Neural progenitor cell (in vitro differentiated cells): ENCODE measurements around the gene PRKCI. TPM values are rescaled to one million over a fixed set of nuclear protein-coding genes. Genes with fewer than 3 reads are reported as not detected.

Experiments
- DNase-seq: peaks from one replicate; pipeline ENCODE4 v3.0.0-alpha.2; 2016; ENCODE audit warnings: low spot score
- H2AFZ ChIP-seq: fragments of 200-600 bp; sonication (generic); replicated peaks from 2 replicates; pipeline ENCODE4 v1.6.1; 2016; ENCODE audit warnings: antibody characterized with exemption
- H3F3A ChIP-seq: fragments of 200-600 bp; sonication (generic); 2 replicates; pipeline ENCODE4 v1.6.1; 2016; ENCODE audit warnings: antibody characterized with exemption, low read depth
- H3K27ac ChIP-seq: fragments of 200-600 bp; sonication (generic); 2 replicates; pipeline ENCODE4 v1.5.1; 2016; ENCODE audit warnings: mild to moderate bottlenecking
- H3K27me3 ChIP-seq: fragments of 200-600 bp; sonication (generic); 2 replicates; pipeline ENCODE4 v1.6.1; 2016; ENCODE audit warnings: mild to moderate bottlenecking, moderate library complexity
- H3K36me3 ChIP-seq: fragments of 200-600 bp; sonication (generic); 2 replicates; pipeline ENCODE4 v1.5.1; 2016
- H3K4me1 ChIP-seq: fragments of 200-600 bp; sonication (generic); 2 replicates; pipeline ENCODE4 v1.6.1; 2016; ENCODE audit warnings: mixed run types
- H3K4me2 ChIP-seq: fragments of 200-600 bp; sonication (generic); 2 replicates; pipeline ENCODE4 v1.6.1; 2016
- H3K4me3 ChIP-seq: fragments of 200-600 bp; sonication (generic); 2 replicates; pipeline ENCODE4 v1.5.1; 2016
- H3K79me2 ChIP-seq: fragments of 200-600 bp; sonication (generic); 2 replicates; pipeline ENCODE4 v1.6.1; 2016; ENCODE audit warnings: low read depth
- H3K9ac ChIP-seq: fragments of 200-600 bp; sonication (generic); 2 replicates; pipeline ENCODE4 v1.6.1; 2016
- H3K9me3 ChIP-seq: fragments of 200-600 bp; sonication (generic); 2 replicates; pipeline ENCODE4 v1.5.1; 2016; ENCODE audit warnings: low read depth
- H4K20me1 ChIP-seq: fragments of 200-600 bp; sonication (generic); 2 replicates; pipeline ENCODE4 v1.6.1; 2016; ENCODE audit warnings: low read depth
- H3K27ac Mint-ChIP-seq: 3 replicates; pipeline ENCODE4 v1.8.0; 2021; ENCODE audit warnings: mixed read lengths
- H3K27me3 Mint-ChIP-seq: 2 replicates; pipeline ENCODE4 v1.8.0; 2022; ENCODE audit warnings: low read depth, mild to moderate bottlenecking, inconsistent platforms, moderate library complexity, mixed read lengths; ENCODE audit not compliant: insufficient read depth
- H3K36me3 Mint-ChIP-seq: 3 replicates; pipeline ENCODE4 v1.8.0; 2021; ENCODE audit warnings: mixed read lengths
- H3K4me1 Mint-ChIP-seq: 3 replicates; pipeline ENCODE4 v1.8.0; 2021; ENCODE audit warnings: mixed read lengths
- H3K4me3 Mint-ChIP-seq: 3 replicates; pipeline ENCODE4 v1.8.0; 2021; ENCODE audit warnings: mild to moderate bottlenecking, moderate library complexity, mixed read lengths
- H3K9me3 Mint-ChIP-seq: 3 replicates; pipeline ENCODE4 v1.8.0; 2020; ENCODE audit warnings: mixed read lengths
- EZH2 ChIP-seq: fragments of 200-600 bp; sonication (generic); IDR thresholded peaks from 2 replicates; pipeline ENCODE4 v1.6.1; 2017; ENCODE audit warnings: antibody characterized with exemption, mild to moderate bottlenecking, moderate library complexity
- EZH2phosphoT487 ChIP-seq: fragments of 200-600 bp; sonication (generic); IDR thresholded peaks from 2 replicates; pipeline ENCODE4 v1.6.1; 2017; ENCODE audit warnings: antibody characterized with exemption
- total RNA-seq: library from RNA; depleted of rRNA; stranded (reverse); fragments of >200 nt; gene quantifications from 2 replicates; pipeline ENCODE4 v1.2.3, GENCODE V29; 2015; ENCODE audit warnings: low replicate concordance
- TF ChIP-seq, protein P1 (sequence below): fragments of 200-600 bp; sonication (generic); IDR thresholded peaks from 2 replicates; pipeline ENCODE4 v1.5.1; 2017; ENCODE audit warnings: antibody characterized with exemption, mild to moderate bottlenecking

Gene PRKCI
- total RNA-seq, 1 donor from 2014 or later: 87.8 TPM

DNA sequence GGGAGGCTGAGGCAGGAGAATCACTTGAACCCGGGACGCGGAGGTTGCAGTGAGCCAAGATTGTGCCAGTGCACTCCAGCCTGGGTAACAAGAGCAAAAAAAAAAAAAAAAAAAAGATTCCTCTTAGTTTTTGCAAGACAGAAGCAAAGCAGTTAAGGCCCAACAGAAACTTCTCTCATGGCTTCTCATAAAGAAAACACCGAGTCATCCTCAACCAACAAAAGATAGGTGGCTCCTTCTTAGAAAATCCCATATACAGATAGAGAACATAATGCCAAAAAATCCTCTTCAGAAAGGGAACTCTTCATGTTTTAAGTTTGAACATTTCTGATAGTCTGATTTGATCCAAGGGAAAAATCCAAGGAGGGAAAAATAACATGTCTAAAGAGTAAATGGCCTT lies 122.7 kb downstream of the PRKCI start:
- Histone ChIP-seq H3K27ac (no peak overlapping the region), H3K9me3 (no peaks in the 10 kb centered on the region), H2AFZ (no peak overlapping the region), H3K4me2 (no peak overlapping the region), H4K20me1 (no peaks in the 10 kb centered on the region), H3K4me3 (no peak overlapping the region), H3F3A (no peaks in the 10 kb centered on the region), H3K4me1 (no peaks in the 10 kb centered on the region), H3K27me3 (no peaks in the 10 kb centered on the region), H3K36me3 (no peaks in the 10 kb centered on the region), H3K79me2 (no peaks in the 10 kb centered on the region), H3K9ac (no peak overlapping the region)
- TF ChIP-seq EZH2phosphoT487 (no peak), EZH2 (no peak)
- TF ChIP-seq, protein P1, sequence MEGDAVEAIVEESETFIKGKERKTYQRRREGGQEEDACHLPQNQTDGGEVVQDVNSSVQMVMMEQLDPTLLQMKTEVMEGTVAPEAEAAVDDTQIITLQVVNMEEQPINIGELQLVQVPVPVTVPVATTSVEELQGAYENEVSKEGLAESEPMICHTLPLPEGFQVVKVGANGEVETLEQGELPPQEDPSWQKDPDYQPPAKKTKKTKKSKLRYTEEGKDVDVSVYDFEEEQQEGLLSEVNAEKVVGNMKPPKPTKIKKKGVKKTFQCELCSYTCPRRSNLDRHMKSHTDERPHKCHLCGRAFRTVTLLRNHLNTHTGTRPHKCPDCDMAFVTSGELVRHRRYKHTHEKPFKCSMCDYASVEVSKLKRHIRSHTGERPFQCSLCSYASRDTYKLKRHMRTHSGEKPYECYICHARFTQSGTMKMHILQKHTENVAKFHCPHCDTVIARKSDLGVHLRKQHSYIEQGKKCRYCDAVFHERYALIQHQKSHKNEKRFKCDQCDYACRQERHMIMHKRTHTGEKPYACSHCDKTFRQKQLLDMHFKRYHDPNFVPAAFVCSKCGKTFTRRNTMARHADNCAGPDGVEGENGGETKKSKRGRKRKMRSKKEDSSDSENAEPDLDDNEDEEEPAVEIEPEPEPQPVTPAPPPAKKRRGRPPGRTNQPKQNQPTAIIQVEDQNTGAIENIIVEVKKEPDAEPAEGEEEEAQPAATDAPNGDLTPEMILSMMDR: no peak
- Mint-ChIP-seq H3K4me1 (no peaks in the 10 kb centered on the region), H3K27ac (no peak overlapping the region), H3K36me3 (no peaks in the 10 kb centered on the region), H3K4me3 (no peak overlapping the region), H3K27me3 (peaks cover 2% of the 10 kb centered on the region), H3K9me3 (peaks cover 26% of the 10 kb centered on the region)
- no peak for DNase-seq

DNA sequence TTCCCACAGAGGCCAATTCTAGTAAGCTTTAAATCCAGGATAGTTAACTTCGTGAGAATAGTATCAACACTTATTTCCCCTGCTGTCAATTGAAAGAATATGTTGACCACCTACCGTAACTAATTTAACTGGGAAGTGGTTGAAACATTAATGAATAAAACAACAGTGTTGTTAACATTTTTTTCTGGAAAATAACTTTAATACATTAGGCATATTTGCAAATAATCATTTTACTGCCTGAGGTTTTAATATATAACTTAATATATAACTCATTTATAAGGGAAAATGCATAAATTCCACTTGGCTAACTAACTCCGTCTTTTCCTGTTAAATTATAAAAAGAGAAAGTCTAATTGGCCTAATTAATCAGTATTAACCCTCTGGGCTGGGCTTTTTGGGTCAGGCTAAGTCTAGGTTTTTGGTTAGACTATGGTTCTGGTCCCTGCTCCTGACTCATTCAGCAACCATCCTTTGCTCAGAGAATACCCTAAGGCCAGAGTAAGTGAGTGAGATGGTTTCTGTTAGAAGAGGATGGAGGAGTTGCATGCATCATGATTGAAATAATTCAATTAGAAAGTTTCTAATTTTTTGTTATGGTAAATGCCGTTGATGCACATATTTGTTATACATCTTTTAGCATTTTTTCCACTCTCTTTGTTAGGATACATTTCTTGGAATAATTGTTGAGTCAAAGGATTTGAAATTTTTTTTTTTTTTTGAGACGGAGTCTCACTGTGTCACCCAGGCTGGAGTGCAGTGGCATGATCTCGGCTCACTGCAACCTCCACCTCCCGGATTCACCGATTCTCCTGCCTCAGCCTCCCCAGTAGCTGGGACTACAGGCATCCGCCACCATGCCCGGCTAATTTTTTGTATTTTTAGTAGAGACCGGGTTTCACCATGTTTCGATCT lies 124.5 kb downstream of the PRKCI start:
- no peak for DNase-seq
- Histone ChIP-seq H3K9me3 (no peaks in the 10 kb centered on the region), H3K4me3 (no peak overlapping the region), H3K4me2 (no peak overlapping the region), H3K36me3 (no peaks in the 10 kb centered on the region), H4K20me1 (no peaks in the 10 kb centered on the region), H3K4me1 (no peaks in the 10 kb centered on the region), H3K9ac (no peak overlapping the region), H3K27ac (no peak overlapping the region), H3K79me2 (no peaks in the 10 kb centered on the region), H3F3A (no peaks in the 10 kb centered on the region), H2AFZ (no peak overlapping the region), H3K27me3 (no peaks in the 10 kb centered on the region)
- no peak for TF ChIP-seq EZH2
- TF ChIP-seq, protein P1: no peak
- no peak for TF ChIP-seq EZH2phosphoT487
- peaks cover 3% of the 10 kb centered on the region for H3K4me1 Mint-ChIP-seq
- H3K27ac Mint-ChIP-seq: no peak overlapping the region
- H3K27me3 Mint-ChIP-seq: peaks cover 2% of the 10 kb centered on the region
- peaks cover 10% of the 10 kb centered on the region for H3K9me3 Mint-ChIP-seq
- no peak overlapping the region for H3K4me3 Mint-ChIP-seq
- no peaks in the 10 kb centered on the region for H3K36me3 Mint-ChIP-seq

DNA sequence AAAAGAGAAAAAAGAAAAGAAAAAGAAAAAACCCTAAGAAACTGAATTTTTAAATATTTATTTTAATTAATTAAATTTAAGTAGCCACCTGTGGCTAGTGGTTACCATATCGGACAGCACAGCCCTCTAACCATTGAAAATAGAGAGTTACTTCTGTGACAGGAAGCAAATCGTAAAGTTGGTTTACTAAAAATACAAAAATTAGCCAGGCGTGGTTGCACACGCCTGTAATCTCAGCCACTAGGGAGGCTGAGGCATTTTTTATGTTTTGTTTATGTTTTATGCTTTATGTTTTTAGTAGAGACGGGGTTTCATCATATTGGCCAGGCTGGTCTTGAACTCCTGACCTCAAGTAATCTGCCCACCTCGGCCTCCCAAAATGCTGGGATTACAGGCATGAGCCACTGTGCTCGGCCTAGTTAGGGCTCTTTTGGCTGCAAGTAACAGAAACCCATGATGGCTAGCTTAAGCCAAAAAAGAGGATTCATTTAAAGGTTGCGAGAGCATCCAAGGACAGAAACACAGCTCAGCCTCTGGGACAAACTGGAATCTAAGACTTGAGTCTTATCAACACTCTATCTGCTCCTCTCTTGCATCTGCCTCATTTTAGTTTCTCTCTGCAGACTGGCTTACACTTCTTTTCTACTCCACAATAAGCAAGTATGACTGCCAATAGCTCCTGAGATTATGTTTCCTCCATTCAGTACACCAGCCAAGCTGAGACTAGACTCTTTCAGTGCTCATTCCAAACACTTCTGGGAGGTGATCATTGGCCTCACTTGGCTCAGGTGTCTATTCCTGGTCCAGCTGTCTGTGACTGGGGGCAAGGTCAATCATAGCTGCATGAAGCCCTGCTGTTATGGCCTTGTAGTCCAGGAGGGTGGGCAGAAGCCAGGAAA lies 128.5 kb downstream of the PRKCI start:
- TF ChIP-seq EZH2phosphoT487 (no peak), EZH2 (no peak)
- TF ChIP-seq, protein P1: no peak
- H3K27ac Mint-ChIP-seq: no peak overlapping the region

More for the DNA sequence above, 128.5 kb downstream of the PRKCI start:
- peaks cover 9% of the 10 kb centered on the region for H3K27me3 ChIP-seq
- H3K27ac ChIP-seq: no peak overlapping the region
- no peak overlapping the region for H3K4me2 ChIP-seq
- H3K9me3 Mint-ChIP-seq: no peaks in the 10 kb centered on the region
- H3K4me1 ChIP-seq: peaks cover 11% of the 10 kb centered on the region
- H3K36me3 ChIP-seq: no peaks in the 10 kb centered on the region
- no peaks in the 10 kb centered on the region for H3K9me3 ChIP-seq
- H3K4me1 Mint-ChIP-seq: peaks cover 20% of the 10 kb centered on the region
- H4K20me1 ChIP-seq: no peaks in the 10 kb centered on the region
- peaks cover 1% of the 10 kb centered on the region for H3K36me3 Mint-ChIP-seq
- peaks cover 6% of the 10 kb centered on the region for H3F3A ChIP-seq
- H3K4me3 ChIP-seq: no peak overlapping the region
- H3K79me2 ChIP-seq: no peaks in the 10 kb centered on the region
- no peak overlapping the region for H2AFZ ChIP-seq
- no peak overlapping the region for H3K9ac ChIP-seq
- peaks cover 4% of the 10 kb centered on the region for H3K27me3 Mint-ChIP-seq
- DNase-seq: no peak
- H3K4me3 Mint-ChIP-seq: no peak overlapping the region
